OCI-LY3 (cell line): ENCODE results near the gene CNBD2.

Experiments
- CTCF ChIP-seq: fragments of 200-600, 300-600 bp; sonication (generic); IDR thresholded peaks from 2 replicates; pipeline ENCODE4 v1.5.1; 2014; ENCODE audit warnings: antibody characterized with exemption, low read length, low read depth
- EZH2phosphoT487 ChIP-seq: fragments of 200-600 bp; shearing (Covaris generic); IDR thresholded peaks from 2 replicates; pipeline ENCODE4 v1.6.1; 2018; ENCODE audit warnings: antibody characterized with exemption, mixed run types, low read depth

- TF ChIP-seq CTCF, result no peak
- no peak for TF ChIP-seq EZH2phosphoT487
These were observed 106.6 kb downstream of the CNBD2 start for GRCh38 chr20:36074983-36075382.
